GM19452 (cell line): Measurements from ENCODE around the gene CD2.
A peak's percentile ranks its signal among the peaks of the same experiment; 100 is the strongest.

Source experiments
- ATAC-seq: cut with Tn5 transposase; IDR thresholded peaks from one replicate; pipeline ENCODE4 v1.9.1; 2021; ENCODE audit not compliant: unreplicated experiment

Gene CD2

DNA sequence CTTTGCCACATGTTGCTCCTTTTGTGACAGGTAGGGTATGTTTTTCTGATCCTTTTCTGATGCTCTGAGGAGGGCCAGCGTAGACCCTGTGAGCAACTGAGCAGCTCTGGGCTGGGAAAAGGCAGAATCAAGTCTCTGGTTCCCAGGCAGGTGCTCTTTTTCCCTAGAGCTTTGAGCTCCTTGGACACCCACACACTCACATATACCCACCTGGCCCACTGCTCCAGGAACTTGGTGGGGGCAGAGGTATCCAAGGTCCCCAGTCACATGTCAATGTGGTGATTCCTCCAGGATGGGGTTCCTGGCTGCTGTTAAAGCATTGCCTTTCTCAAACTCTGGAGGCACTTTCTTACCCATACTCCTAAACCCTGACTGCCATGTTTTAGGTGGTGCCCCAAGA is 5.4 kb downstream of the CD2 start:
- ATAC-seq = no peak

DNA sequence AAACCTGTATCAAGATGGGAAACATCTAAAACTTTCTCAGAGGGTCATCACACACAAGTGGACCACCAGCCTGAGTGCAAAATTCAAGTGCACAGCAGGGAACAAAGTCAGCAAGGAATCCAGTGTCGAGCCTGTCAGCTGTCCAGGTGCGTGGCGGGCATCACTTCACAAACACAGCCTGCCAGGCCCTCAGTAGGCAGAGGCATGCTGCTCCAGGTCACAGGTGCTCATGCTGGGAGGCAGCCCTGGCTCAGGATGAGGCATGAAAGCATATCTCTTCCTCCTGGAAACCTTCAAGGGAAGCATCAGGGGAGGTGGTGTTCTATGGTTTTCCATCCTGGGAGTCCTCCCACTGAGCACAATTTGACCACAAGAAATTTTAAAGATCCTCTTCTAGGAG is 6.3 kb downstream of the CD2 start:
- ATAC-seq = no peak

DNA sequence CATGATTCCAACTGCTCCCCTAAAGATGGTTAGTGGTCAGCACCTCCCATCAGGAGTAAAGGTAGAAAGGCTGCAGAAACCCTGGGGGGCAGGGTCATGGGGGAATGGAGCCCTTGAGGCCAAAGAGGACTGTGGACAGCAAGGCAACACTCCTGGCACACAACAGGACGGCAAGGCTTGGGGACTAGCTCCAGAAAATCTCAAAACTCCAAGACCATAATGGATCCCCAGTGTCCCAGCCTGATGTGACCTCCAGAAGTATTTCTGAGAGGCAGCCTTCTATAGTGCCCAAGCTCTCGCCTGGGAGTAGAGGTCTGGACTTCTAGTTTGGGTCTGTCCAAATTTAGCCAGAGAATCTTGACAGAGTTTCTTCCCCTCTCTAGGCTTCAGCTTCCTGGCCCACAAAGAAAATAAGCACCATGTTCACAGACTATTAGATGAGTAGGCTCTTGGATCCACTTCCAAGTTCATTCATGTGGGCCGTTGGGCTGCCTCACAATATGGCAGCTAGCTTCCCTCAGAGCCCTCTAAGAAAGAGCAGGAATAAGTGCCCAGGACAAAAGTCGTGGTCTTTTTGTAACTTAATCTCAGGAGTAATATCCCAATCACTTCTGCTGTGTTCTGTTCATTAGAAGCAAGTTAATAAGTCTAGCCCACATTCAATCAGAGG is 6.9 kb downstream of the CD2 start:
- no peak for ATAC-seq

DNA sequence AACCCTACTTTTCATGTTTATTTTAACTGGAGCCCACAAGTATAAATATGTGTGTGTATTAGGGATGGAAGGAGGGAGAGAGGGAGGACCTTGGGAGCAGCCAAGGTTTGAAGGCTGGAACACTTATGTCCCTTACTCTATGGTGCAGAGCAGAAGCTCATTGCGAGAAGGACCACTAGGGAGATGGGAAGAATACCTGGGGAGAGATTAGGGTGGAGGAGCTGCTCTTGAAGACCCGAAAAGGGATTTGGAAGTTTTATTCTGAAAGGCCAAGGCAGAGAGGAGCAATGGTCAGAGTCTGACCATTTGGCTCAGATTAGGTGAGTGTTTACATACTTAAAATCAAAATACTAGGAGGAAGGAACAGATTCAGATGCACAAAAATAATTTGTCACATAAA is 8.1 kb downstream of the CD2 start:
- no peak for ATAC-seq

DNA sequence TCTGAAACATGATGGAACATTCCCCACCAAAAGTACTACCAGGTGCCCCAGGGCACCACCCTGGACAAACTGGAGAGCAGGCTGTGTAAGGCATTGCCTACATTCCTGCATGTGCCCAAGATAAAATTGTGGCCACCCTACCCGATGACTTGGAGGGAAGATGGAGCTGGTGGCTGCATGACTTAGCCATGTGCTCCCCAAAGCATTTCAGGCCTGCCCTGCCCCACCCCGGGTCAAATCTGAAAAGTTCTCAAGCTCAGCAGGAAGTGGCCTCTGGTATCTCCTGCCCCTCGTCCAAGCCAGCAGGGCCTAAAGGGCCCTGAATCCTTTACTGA is 8.5 kb downstream of the CD2 start:
- no peak for ATAC-seq

DNA sequence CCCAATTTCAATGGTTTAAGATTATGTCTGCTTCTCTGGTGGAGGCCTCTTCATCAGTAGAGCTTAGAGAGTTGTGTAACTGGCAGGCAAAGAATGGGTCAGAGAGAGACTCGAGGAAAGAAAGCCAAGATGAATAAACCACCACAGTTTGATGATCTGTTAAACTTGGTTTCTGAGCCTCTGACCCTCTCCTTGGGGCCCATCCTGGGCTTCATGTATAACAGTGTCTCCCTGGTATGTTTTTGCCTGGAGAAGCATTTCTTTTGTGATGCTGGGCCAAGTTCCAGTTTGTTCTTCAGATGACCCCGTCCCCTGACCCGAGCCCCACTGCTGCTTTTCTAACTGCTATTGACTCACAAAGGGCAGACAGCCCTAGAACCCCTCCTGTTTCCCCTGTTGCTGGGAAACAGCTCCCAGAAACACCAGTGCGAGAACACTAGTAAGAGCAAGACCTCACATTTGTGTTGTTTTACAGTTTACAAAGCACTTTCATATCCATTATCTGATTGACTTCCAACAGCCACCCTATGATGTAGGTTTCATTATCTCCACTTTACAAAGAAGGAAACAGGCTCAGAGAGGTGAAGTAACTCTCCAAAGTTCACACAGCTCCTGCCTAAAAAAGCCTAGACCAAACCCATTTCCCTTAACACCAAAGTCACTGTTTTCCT is 9.0 kb downstream of the CD2 start:
- ATAC-seq = no peak

DNA sequence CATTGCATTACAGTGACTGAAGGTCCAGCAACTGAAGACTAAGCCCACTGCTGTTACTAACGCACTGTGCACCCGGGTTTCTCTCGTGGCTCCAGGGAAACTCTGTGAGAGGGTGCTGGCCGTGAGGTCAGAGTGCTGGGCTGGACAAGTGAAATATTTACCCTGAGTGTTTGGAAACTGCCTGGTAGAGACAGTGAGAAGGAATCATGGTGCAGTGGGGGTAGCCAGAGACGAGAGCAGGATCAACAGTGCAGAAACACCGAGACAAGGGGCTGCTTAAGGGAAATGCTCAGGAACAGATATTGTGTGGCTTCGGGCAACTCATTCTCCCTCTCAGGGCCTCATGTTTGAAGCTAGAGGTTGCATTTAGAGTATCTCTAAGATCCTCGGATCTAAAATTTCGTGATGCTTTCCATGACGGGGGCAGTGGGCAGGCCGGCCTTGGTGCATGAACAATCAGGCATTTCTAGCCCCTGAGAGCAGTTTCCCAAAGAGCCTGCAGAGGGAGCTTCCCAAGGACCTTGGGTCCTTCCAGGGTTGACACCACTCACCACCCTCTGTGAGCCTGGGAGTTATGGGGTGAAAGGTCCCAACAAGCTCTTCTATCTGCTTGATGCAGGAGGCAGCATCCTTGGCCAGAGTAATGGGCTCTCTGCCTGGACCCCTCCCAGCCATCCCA is 9.7 kb downstream of the CD2 start:
- ATAC-seq = no peak

DNA sequence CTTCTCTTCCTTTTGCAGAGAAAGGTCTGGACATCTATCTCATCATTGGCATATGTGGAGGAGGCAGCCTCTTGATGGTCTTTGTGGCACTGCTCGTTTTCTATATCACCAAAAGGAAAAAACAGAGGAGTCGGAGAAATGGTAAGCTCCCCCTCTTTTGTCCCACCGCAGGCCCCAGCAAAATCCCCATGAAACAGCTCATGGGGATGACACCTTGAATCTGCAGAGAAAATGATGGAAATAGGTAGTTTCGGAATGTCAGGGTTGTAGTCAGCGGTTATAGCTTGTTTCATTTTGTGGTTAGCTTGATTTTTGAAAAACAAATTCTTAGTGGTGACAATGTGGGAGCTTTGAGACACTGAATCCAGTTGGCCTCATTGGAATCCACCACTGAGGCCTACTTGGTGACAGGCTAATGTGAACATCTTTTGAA is 10.3 kb downstream of the CD2 start:
- no peak for ATAC-seq

DNA sequence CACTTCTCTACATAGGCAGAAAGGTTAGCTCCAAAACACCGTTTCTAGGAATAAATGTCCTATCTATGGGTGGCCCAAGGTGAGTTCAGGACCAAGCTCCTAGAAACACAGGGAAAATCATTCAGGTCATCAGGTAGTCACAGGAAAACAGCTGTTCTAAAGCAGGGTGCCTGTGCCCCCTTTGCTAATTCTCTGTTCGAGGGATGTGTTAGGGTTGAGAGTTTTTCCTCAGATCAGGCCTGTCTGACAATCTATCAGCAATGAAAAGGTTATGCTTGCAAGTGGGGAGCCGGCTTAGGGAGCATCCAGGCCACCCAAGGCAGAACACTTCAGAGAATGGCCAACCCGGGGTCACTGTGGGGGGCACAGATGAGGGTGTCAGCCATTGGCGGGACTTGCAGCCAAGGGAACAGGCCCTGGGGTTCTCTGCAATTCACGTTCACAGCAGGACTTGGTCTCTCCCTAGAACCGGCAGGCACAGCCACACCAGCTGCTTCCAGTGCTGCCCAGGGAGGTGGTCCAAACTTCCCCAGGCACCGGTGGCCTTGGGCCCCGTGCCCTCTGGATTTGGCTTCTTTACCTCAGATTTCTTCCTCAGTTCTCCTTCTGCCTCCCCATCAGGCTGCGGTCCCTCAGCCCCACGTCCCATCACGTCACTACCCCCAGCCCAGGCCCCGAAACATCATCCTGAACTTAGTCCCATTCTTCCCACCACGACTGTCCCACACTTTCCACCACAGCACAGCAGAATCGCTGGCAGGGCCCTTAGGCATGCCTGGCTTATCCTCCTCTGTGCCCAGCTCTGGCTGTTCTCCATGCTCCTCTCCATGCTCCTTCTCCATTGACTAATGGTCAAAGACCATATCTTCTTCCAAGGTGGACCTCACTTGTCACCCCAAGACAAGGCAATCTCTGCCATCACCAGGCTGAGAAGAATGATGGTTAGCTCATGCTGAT is 11.0 kb downstream of the CD2 start:
- ATAC-seq = no peak

DNA sequence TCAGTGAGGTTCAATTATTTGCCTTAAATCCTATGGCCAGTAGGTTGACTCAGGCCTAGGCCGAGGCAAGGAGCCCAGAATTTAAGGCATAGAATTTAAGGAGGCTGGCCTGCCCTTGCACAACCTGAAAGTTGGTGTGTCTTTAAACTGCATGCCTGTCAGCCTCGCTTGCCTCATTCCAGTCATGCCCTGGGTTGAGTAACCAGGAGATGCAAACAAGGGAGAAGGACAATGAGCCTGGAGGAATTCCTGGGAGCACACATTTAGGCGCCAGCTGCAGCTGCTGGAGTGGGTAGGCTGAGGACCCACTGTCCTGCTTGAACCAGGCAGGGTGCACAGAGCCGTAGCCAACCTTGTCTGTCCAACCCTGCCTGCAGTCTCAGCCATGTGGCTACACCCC is 11.7 kb downstream of the CD2 start:
- no peak for ATAC-seq

DNA sequence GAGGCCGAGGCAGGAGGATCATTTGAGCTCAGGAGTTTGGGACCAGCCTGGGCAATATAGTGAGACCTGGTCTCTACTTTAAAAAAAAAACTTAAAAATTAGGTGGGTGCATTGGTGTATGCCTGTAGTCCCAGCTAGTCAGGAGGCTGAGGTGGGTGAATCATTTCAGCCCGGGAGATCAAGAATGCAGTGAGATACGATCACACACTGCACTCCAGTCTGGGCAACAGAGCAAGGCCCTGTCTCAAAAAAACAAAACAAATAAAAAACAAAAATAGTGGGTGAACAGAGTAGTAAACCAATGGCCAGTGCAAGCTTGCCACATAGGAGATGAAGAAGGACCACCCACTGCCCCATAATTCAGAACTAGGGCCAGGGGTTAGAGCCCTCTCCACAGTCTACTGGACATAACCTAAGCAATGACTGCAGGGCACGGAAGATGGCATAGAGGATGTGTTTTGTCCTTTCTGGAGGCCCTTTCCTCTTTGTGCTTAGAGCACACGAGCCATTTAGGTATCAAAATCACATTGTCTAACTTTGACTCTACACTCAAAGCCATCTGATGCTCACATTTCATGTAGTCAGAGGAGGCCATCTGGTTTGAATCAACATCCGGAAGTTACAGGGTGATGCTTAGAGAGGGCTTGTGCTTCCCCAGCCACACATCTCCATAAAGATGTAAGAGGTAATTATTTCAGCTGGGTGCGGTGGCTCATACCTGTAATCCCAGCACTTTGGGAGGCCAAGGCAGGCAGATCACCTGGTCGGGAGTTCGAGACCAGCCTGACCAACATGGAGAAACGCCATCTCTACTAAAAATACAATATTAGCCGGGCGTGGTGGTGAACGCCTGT is 12.6 kb downstream of the CD2 start:
- ATAC-seq = no peak

DNA sequence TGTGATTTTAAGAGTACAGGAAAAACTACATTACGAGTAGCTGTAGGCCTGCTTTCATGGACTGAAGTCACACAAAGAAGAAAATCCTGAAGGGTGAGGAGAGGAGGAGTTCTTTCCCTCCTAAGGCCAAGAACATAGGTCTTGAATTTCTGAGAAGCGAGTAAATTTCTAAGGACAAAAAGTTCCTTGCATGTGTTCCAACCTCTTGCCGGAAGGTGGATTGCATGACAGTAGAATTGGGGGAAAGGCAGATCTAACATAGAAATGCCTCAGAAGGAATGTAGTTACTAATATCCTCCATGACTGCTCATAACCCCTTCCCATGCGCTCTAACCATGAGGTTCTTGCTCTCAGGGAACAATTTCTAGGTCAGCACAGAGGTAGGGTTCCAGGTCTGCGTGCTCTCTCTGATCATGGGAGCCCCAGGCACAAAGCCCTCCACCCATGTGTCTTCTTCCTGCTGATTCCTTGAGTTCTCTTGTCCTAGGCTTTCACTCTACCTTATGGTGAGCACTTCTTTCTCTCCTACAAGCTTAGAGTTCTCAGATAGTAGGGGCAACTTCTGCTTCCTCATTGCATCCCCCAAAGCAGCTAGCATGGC is 13.7 kb downstream of the CD2 start:
- ATAC-seq = no peak

DNA sequence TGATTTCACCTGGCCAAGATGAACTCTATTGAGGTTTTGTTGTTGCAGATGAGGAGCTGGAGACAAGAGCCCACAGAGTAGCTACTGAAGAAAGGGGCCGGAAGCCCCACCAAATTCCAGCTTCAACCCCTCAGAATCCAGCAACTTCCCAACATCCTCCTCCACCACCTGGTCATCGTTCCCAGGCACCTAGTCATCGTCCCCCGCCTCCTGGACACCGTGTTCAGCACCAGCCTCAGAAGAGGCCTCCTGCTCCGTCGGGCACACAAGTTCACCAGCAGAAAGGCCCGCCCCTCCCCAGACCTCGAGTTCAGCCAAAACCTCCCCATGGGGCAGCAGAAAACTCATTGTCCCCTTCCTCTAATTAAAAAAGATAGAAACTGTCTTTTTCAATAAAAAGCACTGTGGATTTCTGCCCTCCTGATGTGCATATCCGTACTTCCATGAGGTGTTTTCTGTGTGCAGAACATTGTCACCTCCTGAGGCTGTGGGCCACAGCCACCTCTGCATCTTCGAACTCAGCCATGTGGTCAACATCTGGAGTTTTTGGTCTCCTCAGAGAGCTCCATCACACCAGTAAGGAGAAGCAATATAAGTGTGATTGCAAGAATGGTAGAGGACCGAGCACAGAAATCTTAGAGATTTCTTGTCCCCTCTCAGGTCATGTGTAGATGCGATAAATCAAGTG is 14.3 kb downstream of the CD2 start:
- no peak for ATAC-seq

DNA sequence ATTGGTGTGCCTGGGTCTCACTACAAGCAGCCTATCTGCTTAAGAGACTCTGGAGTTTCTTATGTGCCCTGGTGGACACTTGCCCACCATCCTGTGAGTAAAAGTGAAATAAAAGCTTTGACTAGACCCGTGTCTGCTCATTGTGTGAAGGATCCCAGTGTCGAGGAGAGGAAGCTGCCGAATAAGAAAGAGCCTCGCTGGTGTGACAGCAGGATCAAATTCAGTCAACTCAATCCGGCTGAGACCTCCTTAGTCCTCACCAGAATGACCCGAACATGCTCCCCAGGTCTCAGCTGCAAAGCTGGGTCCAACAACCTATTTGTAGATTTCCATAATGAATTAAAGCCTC is 14.8 kb downstream of the CD2 start:
- ATAC-seq = no peak

DNA sequence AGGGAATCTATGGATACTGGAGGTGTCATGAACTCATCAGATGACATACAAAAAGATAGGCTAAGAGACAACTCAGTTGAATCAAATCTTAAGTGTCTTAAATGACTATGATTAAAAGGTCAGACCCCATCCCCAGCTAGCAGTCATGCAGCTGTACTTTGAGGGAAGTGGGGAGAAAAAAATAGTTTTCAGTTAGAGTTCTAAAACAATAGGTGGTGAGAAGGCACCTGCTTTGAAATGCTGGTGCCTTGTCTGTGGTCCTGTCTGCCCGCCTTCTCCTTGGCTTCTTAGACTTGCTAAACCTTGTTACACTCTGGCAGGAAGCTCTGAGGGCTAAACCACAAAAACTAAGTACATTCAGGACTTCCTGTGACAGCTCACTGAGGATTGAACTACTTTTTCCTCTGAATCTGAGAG is 15.3 kb downstream of the CD2 start:
- peak; percentile 88 for ATAC-seq

DNA sequence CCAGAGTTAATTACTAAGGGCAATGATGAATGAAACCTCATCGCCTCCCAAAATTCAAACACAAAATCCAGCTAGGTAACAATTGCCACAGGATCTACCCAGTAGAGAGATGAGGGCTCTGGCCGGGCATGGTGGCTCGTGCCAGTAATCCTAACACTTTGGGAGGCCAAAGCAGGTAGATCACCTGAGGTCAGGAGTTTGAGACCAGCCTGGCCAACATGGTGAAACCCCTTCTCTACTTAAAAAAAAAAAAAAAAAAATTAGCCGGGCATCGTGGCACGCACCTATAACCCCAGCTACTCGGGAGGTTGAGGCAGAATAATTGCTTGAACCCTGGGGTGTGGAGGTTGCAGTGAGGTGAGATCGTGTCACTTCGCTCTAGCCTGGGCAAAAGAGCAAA is 15.8 kb downstream of the CD2 start:
- ATAC-seq = no peak

DNA sequence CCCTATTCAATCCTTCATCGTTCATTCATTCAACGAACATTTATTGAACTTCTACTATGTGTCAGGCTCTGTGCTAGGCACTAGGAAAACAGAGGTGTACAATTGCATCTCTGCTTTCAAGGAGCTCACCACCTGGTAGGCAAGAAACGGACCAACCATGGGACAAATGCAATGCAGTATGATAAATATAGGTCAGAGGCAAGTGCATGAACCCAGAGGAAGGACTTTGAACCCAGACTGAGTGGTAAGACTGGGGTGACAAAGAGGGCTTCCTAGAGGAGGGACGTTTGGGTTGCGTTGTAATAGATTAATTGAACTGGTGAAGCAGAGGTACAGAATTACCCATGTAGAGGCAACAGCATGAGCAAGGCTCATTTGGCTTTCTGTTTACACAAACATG is 16.4 kb downstream of the CD2 start:
- no peak for ATAC-seq

DNA sequence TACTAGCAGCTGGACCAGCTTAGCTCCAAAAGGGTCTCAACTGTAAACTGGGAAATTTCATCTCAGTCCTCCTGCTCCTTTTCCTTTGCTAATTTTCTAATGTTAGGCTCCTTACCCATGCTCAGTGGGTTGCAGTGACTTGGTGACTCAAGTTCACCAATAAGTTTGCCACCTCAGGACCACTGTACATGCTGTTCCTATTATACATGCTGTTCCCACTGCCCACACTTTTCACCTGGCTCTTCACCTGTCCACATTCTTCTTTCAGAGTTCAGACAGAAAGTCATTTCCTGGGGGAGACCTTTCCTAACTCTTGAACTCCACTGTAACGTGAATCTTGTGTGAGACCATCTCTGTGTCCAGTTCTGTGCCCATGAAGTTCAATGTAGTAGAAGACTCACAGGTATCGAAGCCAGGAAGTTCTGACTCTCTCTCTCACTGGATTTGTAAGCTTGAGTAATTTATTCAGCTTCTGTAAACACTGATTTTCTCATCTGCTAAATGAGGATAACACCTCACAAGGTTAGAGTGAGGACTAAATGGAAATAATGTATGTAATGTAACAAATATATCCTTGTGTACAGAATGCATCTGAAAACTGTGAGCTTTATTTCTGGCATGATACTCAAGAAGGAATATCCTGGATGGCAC is 17.9 kb downstream of the CD2 start:
- ATAC-seq = no peak

DNA sequence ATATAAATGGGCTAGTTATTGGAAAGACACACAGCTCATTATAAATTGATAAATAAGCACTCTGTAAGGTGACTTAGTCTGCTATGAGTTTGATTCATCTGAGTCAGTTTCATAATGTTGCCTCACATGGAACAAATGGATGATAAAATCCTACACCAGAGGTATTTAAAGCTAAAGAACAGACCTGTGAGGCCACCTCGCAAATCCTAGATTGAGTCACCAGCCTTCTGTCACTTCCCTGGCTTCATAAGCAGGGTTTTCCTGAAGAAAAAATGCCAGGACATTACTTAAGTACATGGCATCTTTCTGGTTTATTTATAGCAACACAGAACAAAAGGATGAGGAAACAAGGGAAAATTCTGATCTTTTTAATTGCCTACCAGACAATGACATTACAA is 18.4 kb downstream of the CD2 start:
- ATAC-seq = no peak
